Right renal cortex interstitium (tissue), 3 donors: Measurements from ENCODE around the gene LGALS14. TPM values are rescaled to one million over a fixed set of nuclear protein-coding genes. Genes with fewer than 3 reads are reported as not detected.

ENCODE experiments used
- DNase-seq, 3 donors: peaks; one replicate each; pipeline ENCODE4 v3.0.0-alpha.2; 2013; ENCODE audit warnings: low read depth in 3 of 3, low spot score in 2 of 3
- polyA plus RNA-seq, 3 donors: library from polyadenylated mRNA; unstranded; fragments of 120-200 nt; gene quantifications; one replicate each; pipeline ENCODE4 v1.2.1, GENCODE V29; 2013; ENCODE audit not compliant: insufficient read length in 3 of 3

LGALS14 gene
- polyA plus RNA-seq, 3 donors = not detected

DNA sequence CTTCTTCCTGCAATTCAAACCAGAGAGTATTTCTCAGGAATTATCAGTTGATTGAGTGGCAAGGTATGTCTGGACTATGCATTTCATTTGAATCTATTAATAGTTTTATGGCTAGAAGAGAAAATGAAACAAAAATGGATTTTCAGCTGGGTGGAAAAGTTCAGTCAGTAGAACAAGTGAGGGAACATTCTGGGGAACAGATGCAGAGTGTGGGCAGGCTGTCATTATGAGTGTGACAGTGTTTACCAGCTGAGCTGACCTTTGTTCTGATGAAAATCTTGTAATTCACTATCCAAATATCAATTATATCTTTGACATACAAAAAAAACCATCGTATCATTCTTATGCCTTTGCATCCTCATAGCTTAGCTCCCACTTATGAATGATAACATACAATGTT is 36.1 kb downstream of the LGALS14 start:
- DNase-seq = no peak

DNA sequence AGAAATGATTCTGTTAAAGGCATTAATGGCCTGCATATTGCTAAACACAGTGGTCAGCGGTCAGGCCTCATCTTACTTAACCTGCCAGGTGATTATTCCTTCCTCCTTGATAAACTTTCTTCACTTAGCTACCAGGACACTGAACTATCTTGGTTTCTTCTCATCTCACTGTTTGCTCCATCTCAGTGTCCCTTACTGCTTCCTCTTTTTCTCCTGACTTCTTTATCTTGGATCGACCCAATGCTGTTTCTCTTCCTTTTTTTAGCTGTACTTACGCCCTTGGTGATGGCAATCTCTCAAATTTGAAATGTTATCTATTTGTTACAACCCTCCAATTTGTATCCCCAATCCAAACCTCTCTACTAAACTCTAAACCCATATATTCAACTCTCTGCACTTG is 41.4 kb downstream of the LGALS14 start:
- DNase-seq = no peak

- DNase-seq = no peak
Observed at GRCh38 chr19:39746836-39747529, 42.7 kb downstream of the LGALS14 start.

- no peak for DNase-seq
Observed at GRCh38 chr19:39749981-39750380, 45.7 kb downstream of the LGALS14 start.

DNA sequence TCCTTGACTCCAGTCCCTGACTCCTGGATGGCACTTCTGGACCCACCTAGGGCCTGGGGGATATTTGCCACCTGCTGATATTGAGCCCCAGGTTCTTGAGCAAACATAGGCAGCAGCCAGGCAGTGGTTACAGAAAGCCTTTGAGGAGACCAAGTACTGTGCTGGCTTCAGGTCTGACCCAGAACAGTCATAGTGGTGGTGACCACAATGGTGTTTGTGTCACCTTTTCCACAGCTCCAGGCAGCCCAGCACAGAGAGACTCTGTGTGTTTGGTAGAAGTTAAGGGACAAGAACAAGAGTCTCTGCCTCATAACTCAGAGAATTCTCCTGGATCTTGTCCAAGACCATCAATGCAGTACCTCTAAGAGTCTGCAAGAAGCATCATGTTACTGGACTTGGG is 48.1 kb downstream of the LGALS14 start:
- no peak for DNase-seq

DNA sequence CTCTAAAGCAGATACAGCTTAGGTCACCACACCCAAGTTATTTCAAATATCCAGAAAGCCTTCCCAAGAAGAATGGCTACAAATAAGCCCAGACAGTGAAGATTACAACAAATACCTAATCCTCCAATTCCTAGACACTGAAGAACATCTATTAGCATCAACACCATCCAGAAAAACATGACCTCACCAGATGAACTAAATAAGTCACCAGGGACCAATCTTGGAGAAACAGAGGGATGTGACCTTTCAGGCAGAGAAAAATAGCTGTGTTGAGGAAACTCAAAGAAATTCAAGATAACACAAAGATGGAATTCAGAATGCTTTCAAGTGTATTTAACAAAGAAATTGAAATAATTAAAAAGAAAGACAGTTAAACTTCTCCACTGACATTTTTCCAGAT is 48.5 kb downstream of the LGALS14 start:
- no peak for DNase-seq

DNA sequence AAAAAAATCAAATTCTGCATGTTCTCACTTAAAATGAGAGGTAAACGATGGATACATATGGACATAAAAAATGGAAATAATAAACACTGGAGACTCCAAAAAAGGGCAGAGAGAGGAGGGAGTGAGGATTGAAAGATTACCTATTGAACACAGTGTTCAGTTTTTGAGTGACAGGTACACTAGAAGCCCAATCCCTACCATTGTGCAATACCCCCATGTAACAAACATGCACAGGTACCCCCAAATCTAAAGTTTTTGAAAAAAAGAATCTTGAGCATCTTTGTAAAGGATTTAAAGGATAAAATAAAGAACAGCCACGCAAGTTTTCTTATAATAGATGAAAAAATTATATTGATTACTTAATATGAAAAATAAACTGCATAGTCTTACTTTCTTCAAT is 50.3 kb downstream of the LGALS14 start:
- no peak for DNase-seq

GRCh38 chr19:39754971-39755370 is 50.7 kb downstream of the LGALS14 start:
- no peak for DNase-seq

Other genes with a start within 250 kb of the LGALS14 start
- 10 to 100 TPM; 67.3 to 77.8 (median 75.1) TPM for gene TIMM50, start 223.6 kb upstream of the LGALS14 start, polyA plus RNA-seq
- under 1 TPM; 0.29 to 0.61 (median 0.55) TPM for gene DLL3, start 205.5 kb upstream of the LGALS14 start, polyA plus RNA-seq
- gene SELENOV, start 189.3 kb upstream of the LGALS14 start, polyA plus RNA-seq = 1 to 10 TPM; 3.6 to 7.6 (median 3.8) TPM
- gene EID2B, start 171.6 kb upstream of the LGALS14 start, polyA plus RNA-seq = 1 to 10 TPM; 3.3 to 4.2 (median 4.0) TPM
- gene EID2, start 164.3 kb upstream of the LGALS14 start, polyA plus RNA-seq = 10 to 100 TPM; 23.2 to 24.3 (median 24.3) TPM
- not detected for gene LGALS13, start 102.0 kb upstream of the LGALS14 start, polyA plus RNA-seq
- gene LGALS16, start 48.6 kb upstream of the LGALS14 start, polyA plus RNA-seq = not detected
- 1 to 10 TPM in 2 of 3 donors, under 1 TPM in 1; 0.97 to 5.5 (median 2.3) TPM for gene CLC, start 33.5 kb downstream of the LGALS14 start, polyA plus RNA-seq
- gene LEUTX, start 74.4 kb downstream of the LGALS14 start, polyA plus RNA-seq = not detected
- gene DYRK1B, start 129.7 kb downstream of the LGALS14 start, polyA plus RNA-seq = 10 to 100 TPM; 28.2 to 34.5 (median 32.1) TPM
- 100 to 1,000 TPM; 345 to 389 (median 381) TPM for gene FBL, start 141.9 kb downstream of the LGALS14 start, polyA plus RNA-seq
- gene FCGBP, start 230.2 kb downstream of the LGALS14 start, polyA plus RNA-seq = 1 to 10 TPM; 5.4 to 9.4 (median 9.2) TPM